Upper lobe of left lung (tissue), 4 donors: Measurements from ENCODE around the gene EPHB2.

Experiments
- EP300 ChIP-seq, 4 donors: sonication (generic); formaldehyde crosslinking; IDR thresholded peaks; one replicate each; pipeline ENCODE4 v1.5.1; 2017; ENCODE audit warnings: antibody characterized with exemption in 4 of 4, control low read depth in 2 of 4
- POLR2A ChIP-seq, 4 donors: fragments of 450-650 bp; IDR thresholded peaks; one replicate each; pipeline ENCODE4 v1.5.1; 2016 to 2017; ENCODE audit warnings: antibody characterized with exemption in 4 of 4, mild to moderate bottlenecking in 2 of 4
- TF ChIP-seq, protein P1 (sequence below), 6 experiments: fragments of 450-650 bp in 4 of 6; fragments of 200-600 bp in 2 of 6; sonication (generic) in 2 of 6; IDR thresholded peaks; one replicate each; pipeline ENCODE4 v1.5.1; 2016 to 2019; ENCODE audit warnings: antibody characterized with exemption in 6 of 6

DNA sequence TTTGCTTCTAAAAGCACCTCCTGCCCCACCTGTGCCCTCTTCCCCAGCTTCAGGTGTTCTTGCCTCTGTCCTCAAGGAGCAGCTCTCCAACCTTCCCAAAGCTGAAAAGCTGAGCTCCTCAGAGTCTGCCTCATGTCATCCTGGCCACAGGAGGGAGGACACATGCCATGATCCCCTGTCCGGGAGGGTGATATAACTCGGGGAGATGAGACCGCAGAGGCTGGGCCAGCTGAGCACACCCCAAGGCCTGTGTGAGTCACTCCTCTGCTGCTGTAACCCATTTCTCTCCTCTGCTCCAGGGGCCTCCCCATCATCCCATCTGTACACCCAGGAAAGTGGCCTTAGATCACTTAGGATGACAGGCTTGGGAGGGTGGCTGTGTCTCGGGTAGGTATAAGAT, 49.8 kb downstream of the EPHB2 start:
- TF ChIP-seq POLR2A (IDR thresholded peaks at IDR 0.05): no peak
- TF ChIP-seq, protein P1, sequence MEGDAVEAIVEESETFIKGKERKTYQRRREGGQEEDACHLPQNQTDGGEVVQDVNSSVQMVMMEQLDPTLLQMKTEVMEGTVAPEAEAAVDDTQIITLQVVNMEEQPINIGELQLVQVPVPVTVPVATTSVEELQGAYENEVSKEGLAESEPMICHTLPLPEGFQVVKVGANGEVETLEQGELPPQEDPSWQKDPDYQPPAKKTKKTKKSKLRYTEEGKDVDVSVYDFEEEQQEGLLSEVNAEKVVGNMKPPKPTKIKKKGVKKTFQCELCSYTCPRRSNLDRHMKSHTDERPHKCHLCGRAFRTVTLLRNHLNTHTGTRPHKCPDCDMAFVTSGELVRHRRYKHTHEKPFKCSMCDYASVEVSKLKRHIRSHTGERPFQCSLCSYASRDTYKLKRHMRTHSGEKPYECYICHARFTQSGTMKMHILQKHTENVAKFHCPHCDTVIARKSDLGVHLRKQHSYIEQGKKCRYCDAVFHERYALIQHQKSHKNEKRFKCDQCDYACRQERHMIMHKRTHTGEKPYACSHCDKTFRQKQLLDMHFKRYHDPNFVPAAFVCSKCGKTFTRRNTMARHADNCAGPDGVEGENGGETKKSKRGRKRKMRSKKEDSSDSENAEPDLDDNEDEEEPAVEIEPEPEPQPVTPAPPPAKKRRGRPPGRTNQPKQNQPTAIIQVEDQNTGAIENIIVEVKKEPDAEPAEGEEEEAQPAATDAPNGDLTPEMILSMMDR (IDR thresholded peaks at IDR 0.05): no peak
- TF ChIP-seq EP300 (IDR thresholded peaks at IDR 0.05): no peak
